Prostate gland (tissue), 2 donors: Measurements from ENCODE around the gene GRHPR.

Source experiments
- POLR2A ChIP-seq: fragments of 450-650 bp; IDR thresholded peaks from one replicate; pipeline ENCODE4 v1.6.1; 2016; ENCODE audit warnings: antibody characterized with exemption, mild to moderate bottlenecking
- TF ChIP-seq, protein P1 (sequence below), 4 experiments: fragments of 200-600 bp in 2 of 4; fragments of 450-650 bp in 2 of 4; sonication (generic) in 2 of 4; IDR thresholded peaks; 1 replicate in 3 of 4; 2 replicates in 1 of 4; pipeline ENCODE4 v1.5.1; 2016 to 2019; ENCODE audit warnings: antibody characterized with exemption in 4 of 4, mild to moderate bottlenecking in 2 of 4, moderate library complexity in 2 of 4

DNA sequence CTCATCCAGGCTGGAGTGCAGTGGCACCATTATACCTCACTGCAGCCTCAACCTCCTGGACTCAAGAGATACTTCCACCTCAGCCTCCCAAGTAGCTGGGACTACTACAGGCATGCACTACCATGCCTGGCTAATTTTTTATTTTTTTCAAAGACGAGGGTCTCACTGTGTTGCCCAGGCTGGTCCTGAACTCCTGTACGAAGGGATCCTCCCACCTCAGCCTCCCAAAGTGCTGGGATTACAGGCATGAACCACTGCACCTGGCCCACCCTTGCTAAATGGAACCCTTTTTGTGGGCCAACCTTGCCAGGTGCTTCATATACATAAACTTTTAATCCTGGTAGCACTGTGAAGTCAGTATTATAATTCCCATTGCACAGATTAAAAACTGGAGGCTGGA, 1.0 kb downstream of the GRHPR start:
- TF ChIP-seq, protein P1, sequence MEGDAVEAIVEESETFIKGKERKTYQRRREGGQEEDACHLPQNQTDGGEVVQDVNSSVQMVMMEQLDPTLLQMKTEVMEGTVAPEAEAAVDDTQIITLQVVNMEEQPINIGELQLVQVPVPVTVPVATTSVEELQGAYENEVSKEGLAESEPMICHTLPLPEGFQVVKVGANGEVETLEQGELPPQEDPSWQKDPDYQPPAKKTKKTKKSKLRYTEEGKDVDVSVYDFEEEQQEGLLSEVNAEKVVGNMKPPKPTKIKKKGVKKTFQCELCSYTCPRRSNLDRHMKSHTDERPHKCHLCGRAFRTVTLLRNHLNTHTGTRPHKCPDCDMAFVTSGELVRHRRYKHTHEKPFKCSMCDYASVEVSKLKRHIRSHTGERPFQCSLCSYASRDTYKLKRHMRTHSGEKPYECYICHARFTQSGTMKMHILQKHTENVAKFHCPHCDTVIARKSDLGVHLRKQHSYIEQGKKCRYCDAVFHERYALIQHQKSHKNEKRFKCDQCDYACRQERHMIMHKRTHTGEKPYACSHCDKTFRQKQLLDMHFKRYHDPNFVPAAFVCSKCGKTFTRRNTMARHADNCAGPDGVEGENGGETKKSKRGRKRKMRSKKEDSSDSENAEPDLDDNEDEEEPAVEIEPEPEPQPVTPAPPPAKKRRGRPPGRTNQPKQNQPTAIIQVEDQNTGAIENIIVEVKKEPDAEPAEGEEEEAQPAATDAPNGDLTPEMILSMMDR (IDR thresholded peaks at IDR 0.05) = no peak
- TF ChIP-seq POLR2A = no peak
